ENCODE measurements around the gene CACNA2D3. TPM values are rescaled to one million over a fixed set of nuclear protein-coding genes. Genes with fewer than 3 reads are reported as not detected.

CACNA2D3 gene
- total RNA-seq, 2 donors from 2014 or later: 1.1 to 5.9 TPM

- TF ChIP-seq CTCF (IDR thresholded peaks at IDR 0.05): no peak
- peak; percentile 78 for TF ChIP-seq POLR2AphosphoS5 (IDR thresholded peaks at IDR 0.05)
- TF ChIP-seq POLR2A (IDR thresholded peaks at IDR 0.05): no peak
- DNase-seq (ENCODE audit: low spot score): peak; percentile 72
- H3K4me1 ChIP-seq (replicated peaks): peaks cover 5% of the 10 kb centered on the region
- no peaks in the 10 kb centered on the region for H3K36me3 ChIP-seq
- H3K9me3 ChIP-seq: no peaks in the 10 kb centered on the region
- intact Hi-C loops (cut with DNase I): no loop called here
- WGBS: 12% methylated on average over 3 of the region's 3 CpGs
- H3K27me3 ChIP-seq (replicated peaks; ENCODE audit: insufficient read depth): no peaks in the 10 kb centered on the region
- H3K4me3 ChIP-seq: no peak overlapping the region
- H3K27ac ChIP-seq: no peak overlapping the region
These were observed 53.8 kb downstream of the CACNA2D3 start for GRCh38 chr3:54176106-54176505.

DNA sequence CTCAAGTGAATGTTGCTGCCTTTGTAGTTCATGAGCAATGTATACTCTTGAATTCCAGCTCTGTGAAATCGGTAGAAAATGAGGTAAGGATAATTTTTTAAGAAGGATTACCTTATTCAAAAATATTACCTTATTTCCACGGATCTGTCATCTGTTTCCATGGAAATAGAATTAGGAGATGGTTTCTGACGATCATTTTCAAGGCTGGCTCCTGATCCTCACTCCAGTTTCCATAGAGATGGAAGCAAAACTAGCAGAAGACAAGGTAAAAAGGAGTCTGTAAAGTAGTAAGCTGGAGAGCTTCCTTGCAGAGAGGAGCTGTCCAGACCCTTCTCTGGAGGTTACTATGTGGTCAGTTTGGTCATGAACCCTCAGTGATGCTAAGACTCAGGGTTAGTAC is 55.5 kb downstream of the CACNA2D3 start:
- 89% methylated on average over 3 of the region's 3 CpGs for WGBS
- Histone ChIP-seq H3K4me1 (replicated peaks) (peaks cover 5% of the 10 kb centered on the region), H3K27me3 (replicated peaks; ENCODE audit: insufficient read depth) (no peaks in the 10 kb centered on the region), H3K4me3 (no peak overlapping the region), H3K9me3 (no peaks in the 10 kb centered on the region), H3K27ac (no peak overlapping the region), H3K36me3 (no peaks in the 10 kb centered on the region)
- TF ChIP-seq POLR2A (IDR thresholded peaks at IDR 0.05) (no peak), POLR2AphosphoS5 (IDR thresholded peaks at IDR 0.05) (no peak), CTCF (IDR thresholded peaks at IDR 0.05) (no peak)
- no peak for DNase-seq (ENCODE audit: low spot score)
- intact Hi-C loops (cut with DNase I): no loop called here

- TF ChIP-seq POLR2AphosphoS5 (IDR thresholded peaks at IDR 0.05): no peak
- TF ChIP-seq POLR2A (IDR thresholded peaks at IDR 0.05): no peak
- no peak for TF ChIP-seq CTCF (IDR thresholded peaks at IDR 0.05)
- DNase-seq (ENCODE audit: low spot score): no peak
- Histone ChIP-seq H3K27me3 (replicated peaks; ENCODE audit: insufficient read depth) (no peaks in the 10 kb centered on the region), H3K4me1 (replicated peaks) (peaks cover 5% of the 10 kb centered on the region), H3K9me3 (no peaks in the 10 kb centered on the region), H3K36me3 (no peaks in the 10 kb centered on the region), H3K27ac (no peak overlapping the region), H3K4me3 (no peak overlapping the region)
- intact Hi-C loops (cut with DNase I): no loop called here
- WGBS: 87% methylated on average over 5 of the region's 5 CpGs
These were observed 56.0 kb downstream of the CACNA2D3 start for GRCh38 chr3:54178376-54178775.

- Histone ChIP-seq H3K36me3 (no peaks in the 10 kb centered on the region), H3K4me3 (no peak overlapping the region), H3K4me1 (replicated peaks) (peaks cover under 1% of the 10 kb centered on the region), H3K9me3 (no peaks in the 10 kb centered on the region), H3K27me3 (replicated peaks; ENCODE audit: insufficient read depth) (no peaks in the 10 kb centered on the region), H3K27ac (no peak overlapping the region)
- TF ChIP-seq POLR2A (IDR thresholded peaks at IDR 0.05) (no peak), CTCF (IDR thresholded peaks at IDR 0.05) (no peak), POLR2AphosphoS5 (IDR thresholded peaks at IDR 0.05) (no peak)
- intact Hi-C loops (cut with DNase I): no loop called here
- no peak for DNase-seq (ENCODE audit: low spot score)
These were observed 58.6 kb downstream of the CACNA2D3 start for GRCh38 chr3:54180921-54181320.

DNA sequence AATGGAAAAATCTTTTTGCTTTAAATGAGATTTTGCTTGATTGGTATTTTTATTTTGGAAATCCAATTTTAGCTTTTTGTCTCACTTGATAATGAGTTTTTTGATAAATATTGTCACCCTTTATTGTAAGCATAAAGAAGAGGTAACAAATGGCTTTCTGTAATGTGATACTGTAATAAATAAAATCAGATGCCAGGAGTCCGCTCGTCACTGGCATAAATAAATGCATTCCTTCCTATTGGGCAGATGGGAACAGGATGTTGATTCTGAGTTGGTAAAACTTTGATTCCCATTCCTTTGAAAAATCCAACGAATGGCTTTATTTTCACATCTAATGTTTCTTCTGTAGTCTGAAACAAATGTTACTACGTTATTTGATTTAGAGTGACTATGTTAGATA is 59.9 kb downstream of the CACNA2D3 start:
- H3K4me1 ChIP-seq (replicated peaks): no peaks in the 10 kb centered on the region
- TF ChIP-seq CTCF (IDR thresholded peaks at IDR 0.05) (no peak), POLR2A (IDR thresholded peaks at IDR 0.05) (no peak), POLR2AphosphoS5 (IDR thresholded peaks at IDR 0.05) (no peak)
- H3K9me3 ChIP-seq: no peaks in the 10 kb centered on the region
- 49% methylated on average over 4 of the region's 4 CpGs for WGBS
- DNase-seq (ENCODE audit: low spot score): no peak
- H3K36me3 ChIP-seq: no peaks in the 10 kb centered on the region
- intact Hi-C loops (cut with DNase I): no loop called here
- no peak overlapping the region for H3K4me3 ChIP-seq
- no peaks in the 10 kb centered on the region for H3K27me3 ChIP-seq (replicated peaks; ENCODE audit: insufficient read depth)
- H3K27ac ChIP-seq: no peak overlapping the region
